ENCODE results near the gene KDM4C. TPM values are rescaled to one million over a fixed set of nuclear protein-coding genes. Genes with fewer than 3 reads are reported as not detected.

Gene KDM4C
- total and polyA plus RNA-seq, 2 of the 13 experiments (the other 11 are each of a cell fraction or from before 2014, with no cell fraction given): 19.4 to 23.6 TPM

- no peak for TF ChIP-seq ZBTB46 (CRISPR knock-in tag; IDR thresholded peaks at IDR 0.05; ENCODE audit: borderline replicate concordance)
- TF ChIP-seq ZNF543 (CRISPR knock-in tag; IDR thresholded peaks at IDR 0.05): no peak
- TF ChIP-seq TIGD3 (CRISPR knock-in tag; IDR thresholded peaks at IDR 0.05; ENCODE audit: borderline replicate concordance): no peak
- TF ChIP-seq SMARCC2 (IDR thresholded peaks at IDR 0.05): no peak
- TF ChIP-seq ELK4 (CRISPR knock-in tag; IDR thresholded peaks at IDR 0.05; ENCODE audit: borderline replicate concordance): no peak
- no peak for TF ChIP-seq BORCS8-MEF2B (CRISPR knock-in tag; IDR thresholded peaks at IDR 0.05)
- TF ChIP-seq LCORL (IDR thresholded peaks at IDR 0.05): no peak
- TF ChIP-seq LCORL (CRISPR knock-in tag; IDR thresholded peaks at IDR 0.05): no peak
- TF ChIP-seq MEF2D (CRISPR knock-in tag; IDR thresholded peaks at IDR 0.05): 0 out of 2 replicates have a peak, but pooled peaks have one; percentile 26
- TF ChIP-seq ZMYM2 (CRISPR knock-in tag; IDR thresholded peaks at IDR 0.05): no peak
- TF ChIP-seq PCBP2 (optimal IDR thresholded peaks at IDR 0.05; ENCODE audit: low read depth, low read length, poor library complexity, severe bottlenecking): no peak
- no peak for TF ChIP-seq NFATC3 (CRISPR knock-in tag; IDR thresholded peaks at IDR 0.05)
- no peak for TF ChIP-seq ZNF275 (CRISPR knock-in tag; IDR thresholded peaks at IDR 0.05; ENCODE audit: borderline replicate concordance)
- no peak for TF ChIP-seq GABPB1 (CRISPR knock-in tag; IDR thresholded peaks at IDR 0.05)
- TF ChIP-seq BRCA1 (CRISPR knock-in tag; IDR thresholded peaks at IDR 0.05): no peak
- no peak for TF ChIP-seq GTF2F1 (IDR thresholded peaks at IDR 0.05; ENCODE audit: low read length)
- TF ChIP-seq MLLT10 (CRISPR knock-in tag; IDR thresholded peaks at IDR 0.05): no peak
- no peak for TF ChIP-seq ESRRA (CRISPR knock-in tag; IDR thresholded peaks at IDR 0.05; ENCODE audit: low read depth)
- TF ChIP-seq SIN3B (IDR thresholded peaks at IDR 0.05; ENCODE audit: low read length): 0 out of 2 replicates have a peak, but pooled peaks have one; percentile 43
- no peak for TF ChIP-seq ATF1 (CRISPR knock-in tag; IDR thresholded peaks at IDR 0.05)
- TF ChIP-seq MZF1 (CRISPR knock-in tag; IDR thresholded peaks at IDR 0.05; ENCODE audit: borderline replicate concordance): no peak
- TF ChIP-seq ZNF563 (CRISPR knock-in tag; IDR thresholded peaks at IDR 0.05): no peak
Measured at GRCh38 chr9:6781476-6781875, 23.7 kb downstream of the KDM4C start (continued).
